EH (cell line): ENCODE data around the gene ACVRL1.

Experiments used
- DNase-seq: peaks from one replicate; pipeline ENCODE4 v3.0.0-alpha.2; 2015; ENCODE audit warnings: low read depth

Gene ACVRL1

DNA sequence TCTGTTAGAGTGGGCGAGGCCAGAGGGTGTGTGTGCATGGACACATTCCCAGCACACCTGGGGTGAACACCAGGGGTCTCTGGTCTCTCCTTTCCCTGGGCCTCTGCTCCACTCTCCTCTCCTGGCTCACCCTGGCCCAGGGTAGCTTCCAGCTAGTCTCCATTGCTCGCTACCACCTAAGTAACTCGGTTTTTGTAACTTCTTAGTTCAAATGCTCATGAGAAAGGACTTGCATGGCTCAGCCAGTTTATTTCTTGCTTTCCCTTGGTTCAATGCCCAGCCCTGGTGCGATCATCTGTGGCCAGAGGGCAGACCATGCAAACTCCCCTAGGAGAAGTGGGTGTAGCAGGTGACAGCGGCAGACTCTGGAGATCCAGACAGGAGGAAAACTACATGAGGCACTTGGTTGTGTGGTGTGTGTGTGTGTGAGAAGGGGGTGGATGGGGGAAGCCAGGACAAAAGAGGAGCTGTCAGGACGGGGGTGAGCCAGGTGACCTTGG is 35.2 kb downstream of the ACVRL1 start:
- no peak for DNase-seq

GRCh38 chr12:51943346-51943745 is 36.0 kb downstream of the ACVRL1 start:
- DNase-seq: no peak

GRCh38 chr12:51944608-51945233 is 37.4 kb downstream of the ACVRL1 start:
- no peak for DNase-seq

DNA sequence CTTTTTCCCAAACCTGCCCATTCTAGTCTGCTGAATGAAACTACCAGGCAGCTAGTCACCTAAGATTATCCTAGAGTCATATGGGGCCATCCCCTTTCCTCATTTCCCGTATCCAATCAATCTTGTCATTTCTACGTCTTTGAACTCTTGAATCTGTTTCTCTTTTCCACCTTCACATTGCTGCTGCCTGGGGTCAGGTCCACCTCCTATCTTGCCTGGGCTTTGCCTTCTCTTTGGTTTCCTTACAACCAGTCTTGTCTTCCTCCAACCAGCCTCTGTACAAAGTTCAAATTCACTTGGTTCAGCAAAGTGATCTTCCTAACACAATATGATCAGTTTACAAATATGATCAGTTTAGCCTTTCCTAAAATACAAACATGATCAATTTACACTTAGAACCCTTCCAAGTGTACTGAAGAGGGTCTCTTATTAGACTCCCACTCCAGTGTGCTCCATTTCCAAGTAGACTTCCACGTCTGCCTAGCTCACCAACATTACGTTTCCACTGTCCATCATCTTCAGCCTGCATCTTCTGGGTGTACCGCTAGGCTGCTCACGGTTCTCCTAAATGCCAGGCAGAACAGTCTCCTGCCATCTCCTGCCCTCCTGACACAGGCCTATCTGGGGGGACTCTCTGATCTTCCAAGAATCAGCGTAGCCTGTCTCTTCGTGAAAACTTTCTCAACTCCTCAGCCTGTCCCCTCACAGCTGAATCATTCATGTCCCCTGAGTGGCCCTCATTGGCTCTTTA is 40.1 kb downstream of the ACVRL1 start:
- DNase-seq: no peak

- DNase-seq: no peak
These were observed 40.8 kb downstream of the ACVRL1 start for GRCh38 chr12:51948066-51948465.

GRCh38 chr12:51949342-51950030 is 42.2 kb downstream of the ACVRL1 start:
- DNase-seq: peak; percentile 62

DNA sequence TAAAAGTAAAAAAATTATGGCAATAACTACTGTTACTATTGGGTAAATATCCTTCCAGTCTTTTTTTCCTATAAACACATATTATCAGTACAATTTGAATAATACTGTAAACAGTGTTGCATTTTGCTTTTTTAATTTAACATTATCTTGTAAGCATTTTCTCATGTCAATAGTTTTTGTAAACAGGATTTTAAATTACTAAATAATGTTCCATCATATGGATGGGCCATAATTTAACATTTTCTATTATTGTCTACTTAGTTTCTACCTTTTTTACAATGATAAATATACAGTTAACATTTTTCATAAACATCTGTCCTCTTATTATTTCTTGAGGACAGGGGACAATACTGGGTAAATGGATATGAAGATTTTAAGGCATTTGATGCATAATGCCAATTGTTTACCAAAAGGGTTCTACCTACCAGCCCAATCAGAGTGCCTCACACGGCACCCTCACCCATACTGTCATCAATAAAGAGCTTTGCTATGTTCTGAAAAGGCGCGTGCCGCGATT is 43.4 kb downstream of the ACVRL1 start:
- no peak for DNase-seq

- peak; percentile 89 for DNase-seq
These were observed 44.0 kb downstream of the ACVRL1 start, which contains the start of gene ACVR1B for GRCh38 chr12:51951199-51951842. Gene ACVR1B (plus strand): TSS chr12:51951699. CDS start chr12:51951744, 45 bp downstream.

DNA sequence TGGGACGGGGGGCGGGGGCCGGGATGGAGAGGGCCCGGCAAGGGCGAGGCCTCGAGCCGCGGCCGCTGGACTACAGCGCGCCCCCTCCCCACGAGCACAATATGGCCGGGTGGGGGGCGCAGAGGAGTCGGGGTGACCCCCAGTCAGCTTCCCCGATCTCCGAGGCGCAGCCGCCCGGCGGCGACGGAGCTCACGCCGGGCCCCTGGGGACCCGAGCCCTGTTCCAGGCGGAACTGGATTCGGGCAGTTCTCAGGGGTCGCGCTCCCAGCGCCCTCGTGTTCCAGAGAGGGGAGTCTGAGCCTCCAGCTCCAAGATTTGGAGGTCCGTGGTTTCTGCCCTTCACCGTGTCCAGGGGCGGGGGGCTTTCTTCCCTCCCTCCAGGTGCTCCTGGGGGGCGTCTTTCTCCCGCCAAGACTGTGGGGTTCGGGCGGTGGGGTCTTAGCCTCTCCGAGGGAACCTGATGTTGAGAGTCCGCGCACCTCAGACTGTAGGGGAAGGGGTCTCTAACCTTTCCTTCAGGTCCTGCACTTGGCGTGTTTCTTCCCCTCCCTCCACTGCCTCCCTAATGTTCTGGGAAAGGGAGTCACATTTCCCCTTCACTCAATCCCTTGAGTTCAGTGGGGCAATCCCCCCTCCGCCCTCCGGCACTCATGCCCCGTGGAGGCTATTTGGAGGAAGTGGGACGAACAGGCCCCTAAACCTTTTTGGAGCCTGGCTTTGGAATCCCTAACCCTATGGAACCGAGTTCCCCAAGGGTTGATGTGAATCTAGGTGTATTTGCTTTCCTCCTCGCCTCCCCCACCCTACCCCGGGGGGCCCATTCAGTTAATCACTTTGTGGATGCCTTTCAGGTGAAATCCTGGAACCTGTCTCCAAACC is 44.8 kb downstream of the ACVRL1 start:
- DNase-seq: peak; percentile 23

DNA sequence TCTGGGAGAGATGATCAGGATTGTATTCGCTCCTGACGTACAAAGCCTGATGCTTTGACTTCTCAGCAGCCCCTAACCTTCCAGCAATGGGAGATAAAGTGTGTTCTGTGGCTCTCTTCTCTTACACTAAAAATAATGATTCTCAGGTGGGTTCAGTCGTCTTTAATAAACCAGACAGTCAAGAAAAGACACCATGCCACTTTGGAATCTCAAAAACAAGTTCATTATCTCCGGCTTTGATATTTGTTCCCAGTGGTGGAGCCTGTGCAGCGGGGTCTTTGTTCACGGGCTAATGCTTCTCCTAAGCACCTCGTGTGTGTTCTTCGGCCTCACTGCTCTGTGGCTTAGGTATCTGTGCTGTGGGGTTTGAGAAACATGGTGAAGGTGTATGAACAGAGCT is 45.8 kb downstream of the ACVRL1 start:
- no peak for DNase-seq

DNA sequence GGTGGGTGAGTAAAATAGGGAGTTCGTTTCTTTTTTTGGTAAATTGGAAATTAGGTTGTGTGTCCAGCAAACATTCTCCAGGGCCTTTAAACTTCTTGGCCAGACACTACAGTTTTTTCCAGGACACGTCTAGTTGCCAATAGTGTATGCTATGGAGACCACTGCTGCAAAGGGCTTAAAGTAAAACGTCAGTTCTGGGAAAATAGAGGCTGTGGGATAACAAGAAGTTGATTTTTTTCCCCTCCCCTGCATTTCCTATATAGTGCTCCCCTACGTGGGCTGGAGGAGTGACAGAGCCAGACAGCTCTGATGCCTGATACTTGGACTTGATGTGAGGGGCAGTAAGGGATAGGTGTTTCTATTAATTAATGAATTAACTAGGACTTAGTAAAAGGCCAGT is 46.6 kb downstream of the ACVRL1 start:
- no peak for DNase-seq

- peak; percentile 24 for DNase-seq
These were observed 47.5 kb downstream of the ACVRL1 start for GRCh38 chr12:51954561-51955361.

GRCh38 chr12:51955702-51956101 is 48.4 kb downstream of the ACVRL1 start:
- no peak for DNase-seq

GRCh38 chr12:51958542-51958941 is 51.2 kb downstream of the ACVRL1 start:
- no peak for DNase-seq

DNA sequence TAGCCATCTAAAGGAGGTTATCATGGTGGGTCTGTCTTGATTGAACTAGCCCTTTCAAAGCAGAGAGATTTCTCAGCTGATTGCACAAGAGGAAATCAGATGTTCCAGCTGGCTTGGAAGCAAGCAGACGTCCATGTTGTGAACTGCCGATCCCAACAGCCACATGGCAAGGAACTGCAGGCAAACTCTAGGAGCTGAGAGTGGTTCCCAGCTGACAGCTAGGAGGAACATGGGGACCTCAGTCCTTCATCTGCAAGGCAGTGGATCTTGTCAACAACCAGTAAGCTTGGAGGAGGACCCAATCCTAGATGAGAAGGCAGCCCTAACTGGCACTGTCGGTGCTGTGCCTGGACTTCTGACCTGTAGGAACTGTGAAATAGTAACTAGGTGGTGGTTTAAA is 51.9 kb downstream of the ACVRL1 start:
- peak; percentile 30 for DNase-seq

DNA sequence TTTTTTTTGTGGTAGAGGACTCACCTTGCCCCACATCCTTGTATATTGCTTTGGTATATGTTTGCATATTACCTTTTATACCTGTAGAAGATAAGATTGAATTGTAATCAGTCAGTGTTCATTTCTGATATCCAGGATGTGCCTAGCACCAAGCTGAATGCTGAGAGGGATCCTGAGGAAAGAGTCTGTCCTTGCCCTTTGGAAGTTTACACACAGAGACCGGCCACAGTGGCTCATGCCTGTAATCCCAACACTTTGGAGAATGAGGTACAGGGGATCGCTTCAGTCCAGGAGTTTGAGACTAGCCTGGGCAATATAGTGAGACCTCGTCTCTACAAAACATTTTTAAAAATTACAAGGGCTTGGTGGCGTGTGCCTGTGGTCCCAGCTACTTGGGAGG is 52.6 kb downstream of the ACVRL1 start:
- no peak for DNase-seq

DNA sequence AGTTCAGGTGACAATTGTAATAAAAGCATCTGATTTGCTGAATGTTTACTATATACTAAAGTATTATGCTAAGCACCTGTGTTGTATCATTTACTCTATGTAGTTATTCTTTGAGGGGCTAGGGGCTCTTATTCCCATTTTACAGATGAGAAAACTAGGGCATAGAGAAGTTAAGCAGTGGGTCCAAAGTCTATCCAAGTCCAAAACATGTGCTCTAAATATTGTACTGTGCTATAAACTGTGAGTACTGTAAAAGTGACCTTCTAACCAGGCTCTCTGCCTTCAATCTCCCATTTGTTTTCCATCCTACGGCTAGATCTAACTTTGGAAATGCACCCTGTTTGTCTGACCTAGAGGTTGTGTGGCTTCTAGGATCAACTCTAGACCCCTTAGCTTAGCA is 53.2 kb downstream of the ACVRL1 start:
- DNase-seq: no peak

DNA sequence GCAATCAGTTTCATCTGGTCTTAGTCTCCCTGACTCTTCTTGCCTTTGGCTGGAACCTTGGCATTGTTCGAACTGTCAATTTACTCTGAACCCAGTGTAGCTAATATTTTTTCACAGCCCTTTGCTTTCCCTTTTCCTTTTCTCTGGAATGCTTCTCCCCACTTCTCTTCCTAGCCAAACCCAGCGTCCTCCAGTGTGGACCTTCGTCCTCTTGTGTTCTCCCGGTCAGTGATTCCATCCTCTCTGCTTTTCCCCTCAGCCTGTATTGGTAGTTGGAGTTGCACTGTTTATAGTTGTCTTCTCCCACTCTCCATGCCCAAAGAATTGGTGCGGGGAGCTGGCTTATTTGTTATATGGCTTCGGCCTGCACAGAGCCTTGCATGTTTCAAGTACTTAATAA is 53.6 kb downstream of the ACVRL1 start:
- no peak for DNase-seq

- no peak for DNase-seq
These were observed 54.5 kb downstream of the ACVRL1 start for GRCh38 chr12:51961834-51962233.

DNA sequence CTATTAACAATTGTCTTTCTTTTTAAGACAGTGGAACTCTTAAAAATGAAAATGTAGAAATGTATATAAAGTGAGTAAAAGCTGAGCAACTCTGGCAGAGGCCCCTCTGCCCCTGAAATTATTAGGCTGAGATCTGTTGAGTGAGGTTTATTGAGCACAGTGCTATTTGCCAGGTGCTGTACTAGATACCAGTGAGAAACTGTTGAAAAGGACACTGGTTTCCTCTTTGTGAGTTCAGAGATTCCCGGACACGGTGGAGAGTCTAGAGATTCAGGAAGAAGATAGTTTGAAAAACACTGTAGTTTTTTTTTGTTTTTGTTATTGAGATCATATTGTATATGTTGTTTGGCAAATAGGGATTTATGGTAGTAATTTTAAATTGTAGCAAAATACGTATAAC is 55.4 kb downstream of the ACVRL1 start:
- DNase-seq: no peak
